Measurements from ENCODE around the gene HDAC7. TPM values are rescaled to one million over a fixed set of nuclear protein-coding genes. Genes with fewer than 3 reads are reported as not detected.

HDAC7 gene
- total RNA-seq, 2 donors from 2014 or later = 39.5 to 67.7 TPM

DNA sequence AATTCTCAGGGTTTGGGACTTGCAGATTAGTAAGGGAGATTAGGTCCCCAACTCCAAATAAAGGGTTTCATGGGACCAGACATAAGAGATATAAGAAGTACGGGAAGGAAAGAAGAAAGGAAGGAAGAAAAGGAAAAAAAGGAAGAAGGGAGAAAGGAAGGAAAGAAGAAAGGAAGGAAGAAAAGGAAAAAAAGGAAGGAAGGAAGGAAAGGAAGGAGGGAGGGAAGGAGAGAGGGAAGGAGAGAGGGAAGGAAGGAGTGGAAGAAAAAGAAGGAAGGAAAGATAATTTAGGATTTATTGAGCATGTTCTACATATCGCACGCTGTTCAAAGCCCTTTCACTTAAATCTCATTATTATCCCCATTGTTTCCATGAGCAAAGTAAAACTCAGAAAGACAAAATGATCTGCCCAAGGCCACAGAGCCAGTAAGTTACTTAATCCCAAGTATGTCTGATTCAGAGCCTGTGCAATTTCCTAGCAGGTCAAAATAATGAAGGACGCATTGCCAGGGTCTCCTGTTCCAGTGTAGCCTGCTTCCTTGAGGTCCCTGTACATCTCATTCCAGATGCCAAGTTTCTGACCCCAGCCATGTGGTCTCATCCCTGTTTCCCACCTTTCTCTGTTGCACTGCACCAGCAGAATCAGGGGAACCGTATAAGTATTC is 3.9 kb upstream of the HDAC7 start:
- peaks cover 7% of the 10 kb centered on the region for H3K4me1 ChIP-seq (replicated peaks)
- intact Hi-C loops (cut with DNase I) = no loop called here

GRCh38 chr12:47822863-47823262 is 3.2 kb upstream of the HDAC7 start:
- H3K27me3 ChIP-seq (replicated peaks; ENCODE audit: insufficient read depth) = no peaks in the 10 kb centered on the region
- no peaks in the 10 kb centered on the region for H3K9me3 ChIP-seq
- peak overlapping the region; percentile 7 to 90 for H3K27ac ChIP-seq
- TF ChIP-seq POLR2AphosphoS5 (IDR thresholded peaks at IDR 0.05) (no peak), POLR2A (IDR thresholded peaks at IDR 0.05) (no peak)
- TF ChIP-seq, protein P1, sequence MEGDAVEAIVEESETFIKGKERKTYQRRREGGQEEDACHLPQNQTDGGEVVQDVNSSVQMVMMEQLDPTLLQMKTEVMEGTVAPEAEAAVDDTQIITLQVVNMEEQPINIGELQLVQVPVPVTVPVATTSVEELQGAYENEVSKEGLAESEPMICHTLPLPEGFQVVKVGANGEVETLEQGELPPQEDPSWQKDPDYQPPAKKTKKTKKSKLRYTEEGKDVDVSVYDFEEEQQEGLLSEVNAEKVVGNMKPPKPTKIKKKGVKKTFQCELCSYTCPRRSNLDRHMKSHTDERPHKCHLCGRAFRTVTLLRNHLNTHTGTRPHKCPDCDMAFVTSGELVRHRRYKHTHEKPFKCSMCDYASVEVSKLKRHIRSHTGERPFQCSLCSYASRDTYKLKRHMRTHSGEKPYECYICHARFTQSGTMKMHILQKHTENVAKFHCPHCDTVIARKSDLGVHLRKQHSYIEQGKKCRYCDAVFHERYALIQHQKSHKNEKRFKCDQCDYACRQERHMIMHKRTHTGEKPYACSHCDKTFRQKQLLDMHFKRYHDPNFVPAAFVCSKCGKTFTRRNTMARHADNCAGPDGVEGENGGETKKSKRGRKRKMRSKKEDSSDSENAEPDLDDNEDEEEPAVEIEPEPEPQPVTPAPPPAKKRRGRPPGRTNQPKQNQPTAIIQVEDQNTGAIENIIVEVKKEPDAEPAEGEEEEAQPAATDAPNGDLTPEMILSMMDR (IDR thresholded peaks at IDR 0.05) = no peak
- H3K36me3 ChIP-seq = no peaks in the 10 kb centered on the region
- no peak overlapping the region for H3K4me3 ChIP-seq
- no peak for DNase-seq (ENCODE audit: low spot score)
- 82% methylated on average over 3 of the region's 3 CpGs for WGBS
- peaks cover 10% of the 10 kb centered on the region for H3K4me1 ChIP-seq (replicated peaks)
- intact Hi-C loops (cut with DNase I) = no loop called here

More for the DNA sequence above, 3.9 kb upstream of the HDAC7 start:
- Histone ChIP-seq H3K4me3 (no peak overlapping the region), H3K36me3 (no peaks in the 10 kb centered on the region), H3K27me3 (replicated peaks; ENCODE audit: insufficient read depth) (no peaks in the 10 kb centered on the region), H3K27ac (peak overlapping the region in 1 of 2 donors; percentile 90), H3K9me3 (no peaks in the 10 kb centered on the region)
- 94% methylated on average over 5 of the region's 5 CpGs for WGBS
- DNase-seq (ENCODE audit: low spot score) = no peak
- TF ChIP-seq POLR2AphosphoS5 (IDR thresholded peaks at IDR 0.05) (no peak), POLR2A (IDR thresholded peaks at IDR 0.05) (no peak)
- TF ChIP-seq, protein P1 (IDR thresholded peaks at IDR 0.05) = no peak

DNA sequence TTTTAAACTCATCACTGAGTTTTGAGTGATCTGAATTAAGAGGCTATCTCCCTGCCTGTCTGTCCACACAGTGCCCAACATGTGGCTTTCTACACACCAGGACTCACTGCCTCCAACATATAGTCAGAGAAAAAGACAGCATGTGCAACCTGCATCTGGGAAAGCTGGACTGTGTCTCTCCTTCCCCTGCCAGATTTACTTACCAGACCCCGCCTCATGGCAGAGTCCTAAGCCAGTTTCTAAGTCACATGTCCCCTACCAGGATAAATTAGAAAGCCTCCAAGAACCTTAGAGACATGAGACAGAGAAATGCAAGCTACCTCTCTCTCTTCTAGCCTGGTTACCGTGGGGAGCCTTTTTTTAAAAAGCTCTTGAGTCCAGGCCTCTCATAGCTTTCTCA is 2.7 kb upstream of the HDAC7 start:
- intact Hi-C loops (cut with DNase I) = no loop called here
- TF ChIP-seq, protein P1 (IDR thresholded peaks at IDR 0.05) = no peak
- TF ChIP-seq POLR2A (IDR thresholded peaks at IDR 0.05) (no peak), POLR2AphosphoS5 (IDR thresholded peaks at IDR 0.05) (no peak)
- no peaks in the 10 kb centered on the region for H3K9me3 ChIP-seq
- DNase-seq (ENCODE audit: low spot score) = no peak
- no peaks in the 10 kb centered on the region for H3K27me3 ChIP-seq (replicated peaks; ENCODE audit: insufficient read depth)
- H3K4me3 ChIP-seq = no peak overlapping the region
- peaks cover 10% of the 10 kb centered on the region for H3K4me1 ChIP-seq (replicated peaks)
- H3K27ac ChIP-seq = peak overlapping the region; percentile 7 to 90
- H3K36me3 ChIP-seq = no peaks in the 10 kb centered on the region
- WGBS = 58% methylated on average over 2 of the region's 2 CpGs

GRCh38 chr12:47821346-47821706 is 1.6 kb upstream of the HDAC7 start:
- intact Hi-C loops (cut with DNase I) = no loop called here
- Histone ChIP-seq H3K9me3 (no peaks in the 10 kb centered on the region), H3K27me3 (replicated peaks; ENCODE audit: insufficient read depth) (no peaks in the 10 kb centered on the region), H3K4me1 (replicated peaks) (peaks cover 10% of the 10 kb centered on the region), H3K36me3 (no peaks in the 10 kb centered on the region), H3K4me3 (no peak overlapping the region), H3K27ac (peak overlapping the region; percentile 90)
- no peak for DNase-seq (ENCODE audit: low spot score)
- 81% methylated on average over 4 of the region's 4 CpGs for WGBS
- TF ChIP-seq, protein P1 (IDR thresholded peaks at IDR 0.05) = no peak
- TF ChIP-seq POLR2AphosphoS5 (IDR thresholded peaks at IDR 0.05) = no peak
- TF ChIP-seq POLR2A (IDR thresholded peaks at IDR 0.05) = no peak

Data from prostate gland (tissue), 2 donors.